Measurements from ENCODE around the gene ZFPM1. TPM values are rescaled to one million over a fixed set of nuclear protein-coding genes. Genes with fewer than 3 reads are reported as not detected.

The ZFPM1 gene
- polyA plus RNA-seq, 1 of the 3 experiments (the other 2 are of a cell fraction) = 1.2 TPM

DNA sequence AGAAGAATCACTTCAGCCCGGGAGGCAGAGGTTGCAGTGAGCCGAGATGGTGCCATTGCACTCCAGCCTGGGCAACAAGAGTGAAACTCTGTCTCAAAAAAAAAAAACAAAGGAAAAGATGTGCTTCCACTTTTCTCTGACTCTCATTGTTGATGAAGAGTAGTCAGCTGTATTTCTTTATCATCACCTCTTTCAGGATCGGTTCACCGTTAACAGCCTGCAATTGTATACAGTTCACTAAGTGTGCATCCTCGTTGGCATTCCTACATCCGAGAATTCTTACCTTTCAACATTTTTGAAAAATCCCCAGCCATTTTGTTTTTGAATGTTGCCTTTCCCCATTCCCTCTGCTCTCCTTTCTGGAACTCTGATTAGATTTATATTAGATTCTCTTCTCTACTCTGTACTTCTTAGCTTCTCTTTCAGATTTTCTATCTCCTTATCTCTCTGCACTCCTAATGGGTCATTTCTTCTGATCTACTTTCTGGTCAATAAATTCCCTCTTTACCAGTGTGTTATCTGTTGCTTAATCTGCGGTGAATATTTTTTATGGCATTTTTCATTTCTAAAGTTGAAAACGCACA, 90.2 kb downstream of the ZFPM1 start:
- Histone ChIP-seq H4K20me1 (ENCODE audit: insufficient read depth) (no peaks in the 10 kb centered on the region), H3K4me2 (no peak overlapping the region), H3K4me1 (ENCODE audit: control insufficient read depth in 1 of 2, insufficient read depth in 2 of 2, low read depth in 1 of 2, low read length in 1 of 2) (peaks cover 0 to 9% of the 10 kb centered on the region in 2 experiments; a peak in 1 of 4 replicates), H3K9ac (no peak overlapping the region), H3K36me3 (replicated peaks in 1 of 2; ENCODE audit: control insufficient read depth in 1 of 2, insufficient read depth in 2 of 2, low read length in 1 of 2) (no peaks in the 10 kb centered on the region), H3K4me3 (ENCODE audit: low read depth in 2 of 2, low read length in 1 of 2) (no peak overlapping the region), H3K9me2 (no peaks in the 10 kb centered on the region), H3K27ac (ENCODE audit: low read depth in 2 of 2, low read length in 1 of 2) (no peak overlapping the region), H3K79me2 (ENCODE audit: insufficient read depth) (no peaks in the 10 kb centered on the region), H2AFZ (ENCODE audit: low read depth) (no peak overlapping the region), H3K9me3 (peaks cover 7% of the 10 kb centered on the region), H3K27me3 (ENCODE audit: insufficient read depth) (peaks cover 22% of the 10 kb centered on the region), H3F3A (replicated peaks; ENCODE audit: insufficient read depth) (no peaks in the 10 kb centered on the region)
- 16% methylated on average over 8 of the region's 8 CpGs for WGBS (ENCODE audit: low lambda C conversion rate)
- no peak for DNase-seq
- POLR2A ChIA-PET = interaction anchor here (0.6 kb wide), 1 partner anchor 478 kb away, joined by 4 read pairs; no protein-coding TSS in a partner anchor
- CTCF ChIA-PET = interaction anchor here (1.3 kb wide), 1 partner anchor 16 kb away, joined by 4 read pairs; no protein-coding TSS in a partner anchor
- TF ChIP-seq RAD21 (IDR thresholded peaks at IDR 0.05; ENCODE audit: low read length) (no peak), USF1 (IDR thresholded peaks at IDR 0.05; ENCODE audit: borderline replicate concordance, low read depth) (no peak), POLR2AphosphoS5 (IDR thresholded peaks at IDR 0.05; ENCODE audit: low read depth, low read length) (no peak), USF2 (IDR thresholded peaks at IDR 0.05; ENCODE audit: borderline replicate concordance, low read depth, low read length) (no peak), IRF3 (IDR thresholded peaks at IDR 0.05; ENCODE audit: low read depth, low read length) (no peak), MEF2A (IDR thresholded peaks at IDR 0.05; ENCODE audit: borderline replicate concordance, low read depth) (no peak), MAX (IDR thresholded peaks at IDR 0.05; ENCODE audit: low read depth) (no peak), YY1 (IDR thresholded peaks at IDR 0.05; ENCODE audit: low read depth) (no peak), SMC3 (IDR thresholded peaks at IDR 0.05; ENCODE audit: low read depth, low read length) (no peak), FOXJ3 (CRISPR knock-in tag; IDR thresholded peaks at IDR 0.05) (no peak), CHD2 (IDR thresholded peaks at IDR 0.05; ENCODE audit: low read length, partially characterized antibody) (no peak), FOXM1 (IDR thresholded peaks at IDR 0.05; ENCODE audit: low read depth) (no peak), TEAD4 (IDR thresholded peaks at IDR 0.05; ENCODE audit: borderline replicate concordance, insufficient read depth) (no peak), NFIC (IDR thresholded peaks at IDR 0.05; ENCODE audit: borderline replicate concordance) (no peak), FOSL2 (IDR thresholded peaks at IDR 0.05; ENCODE audit: borderline replicate concordance, low read depth) (no peak), NRF1 (IDR thresholded peaks at IDR 0.05; ENCODE audit: low read depth, low read length) (no peak), EZH2phosphoT487 (IDR thresholded peaks at IDR 0.05; ENCODE audit: borderline replicate concordance, low read depth) (no peak)
- TF ChIP-seq, protein P1, sequence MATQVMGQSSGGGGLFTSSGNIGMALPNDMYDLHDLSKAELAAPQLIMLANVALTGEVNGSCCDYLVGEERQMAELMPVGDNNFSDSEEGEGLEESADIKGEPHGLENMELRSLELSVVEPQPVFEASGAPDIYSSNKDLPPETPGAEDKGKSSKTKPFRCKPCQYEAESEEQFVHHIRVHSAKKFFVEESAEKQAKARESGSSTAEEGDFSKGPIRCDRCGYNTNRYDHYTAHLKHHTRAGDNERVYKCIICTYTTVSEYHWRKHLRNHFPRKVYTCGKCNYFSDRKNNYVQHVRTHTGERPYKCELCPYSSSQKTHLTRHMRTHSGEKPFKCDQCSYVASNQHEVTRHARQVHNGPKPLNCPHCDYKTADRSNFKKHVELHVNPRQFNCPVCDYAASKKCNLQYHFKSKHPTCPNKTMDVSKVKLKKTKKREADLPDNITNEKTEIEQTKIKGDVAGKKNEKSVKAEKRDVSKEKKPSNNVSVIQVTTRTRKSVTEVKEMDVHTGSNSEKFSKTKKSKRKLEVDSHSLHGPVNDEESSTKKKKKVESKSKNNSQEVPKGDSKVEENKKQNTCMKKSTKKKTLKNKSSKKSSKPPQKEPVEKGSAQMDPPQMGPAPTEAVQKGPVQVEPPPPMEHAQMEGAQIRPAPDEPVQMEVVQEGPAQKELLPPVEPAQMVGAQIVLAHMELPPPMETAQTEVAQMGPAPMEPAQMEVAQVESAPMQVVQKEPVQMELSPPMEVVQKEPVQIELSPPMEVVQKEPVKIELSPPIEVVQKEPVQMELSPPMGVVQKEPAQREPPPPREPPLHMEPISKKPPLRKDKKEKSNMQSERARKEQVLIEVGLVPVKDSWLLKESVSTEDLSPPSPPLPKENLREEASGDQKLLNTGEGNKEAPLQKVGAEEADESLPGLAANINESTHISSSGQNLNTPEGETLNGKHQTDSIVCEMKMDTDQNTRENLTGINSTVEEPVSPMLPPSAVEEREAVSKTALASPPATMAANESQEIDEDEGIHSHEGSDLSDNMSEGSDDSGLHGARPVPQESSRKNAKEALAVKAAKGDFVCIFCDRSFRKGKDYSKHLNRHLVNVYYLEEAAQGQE (IDR thresholded peaks at IDR 0.05; ENCODE audit: low read depth, low read length) = no peak
- TF ChIP-seq, protein P2, sequence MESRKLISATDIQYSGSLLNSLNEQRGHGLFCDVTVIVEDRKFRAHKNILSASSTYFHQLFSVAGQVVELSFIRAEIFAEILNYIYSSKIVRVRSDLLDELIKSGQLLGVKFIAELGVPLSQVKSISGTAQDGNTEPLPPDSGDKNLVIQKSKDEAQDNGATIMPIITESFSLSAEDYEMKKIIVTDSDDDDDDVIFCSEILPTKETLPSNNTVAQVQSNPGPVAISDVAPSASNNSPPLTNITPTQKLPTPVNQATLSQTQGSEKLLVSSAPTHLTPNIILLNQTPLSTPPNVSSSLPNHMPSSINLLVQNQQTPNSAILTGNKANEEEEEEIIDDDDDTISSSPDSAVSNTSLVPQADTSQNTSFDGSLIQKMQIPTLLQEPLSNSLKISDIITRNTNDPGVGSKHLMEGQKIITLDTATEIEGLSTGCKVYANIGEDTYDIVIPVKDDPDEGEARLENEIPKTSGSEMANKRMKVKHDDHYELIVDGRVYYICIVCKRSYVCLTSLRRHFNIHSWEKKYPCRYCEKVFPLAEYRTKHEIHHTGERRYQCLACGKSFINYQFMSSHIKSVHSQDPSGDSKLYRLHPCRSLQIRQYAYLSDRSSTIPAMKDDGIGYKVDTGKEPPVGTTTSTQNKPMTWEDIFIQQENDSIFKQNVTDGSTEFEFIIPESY (IDR thresholded peaks at IDR 0.05; ENCODE audit: borderline replicate concordance, low read depth) = no peak

All from SK-N-SH (cell line).